Measurements from ENCODE around the gene LSM14B. TPM values are rescaled to one million over a fixed set of nuclear protein-coding genes. Genes with fewer than 3 reads are reported as not detected.
A peak's percentile ranks its signal among the peaks of the same experiment; 100 is the strongest.

The LSM14B gene
- total and polyA plus RNA-seq, 4 donors = 16.4 to 41.7 (median 27.8) TPM

GRCh38 chr20:62149532-62150309 is 27.4 kb downstream of the LSM14B start:
- no peaks in the 10 kb centered on the region for H3K27me3 ChIP-seq (ENCODE audit: control insufficient read depth in 3 of 3, insufficient read depth in 3 of 3, low read length in 2 of 3)
- H3K9ac ChIP-seq (ENCODE audit: insufficient read depth in 1 of 2, low read length in 2 of 2) = peak overlapping the region in 1 of 2 donors; percentile 5
- H3K4me3 ChIP-seq = no peak overlapping the region
- H3K9me3 ChIP-seq (ENCODE audit: control insufficient read depth in 4 of 4, insufficient read depth in 3 of 4, low read length in 3 of 4) = peaks cover 0 to 2% (median 0%) of the 10 kb centered on the region in 4 donors
- DNase-seq = peak; percentile 25 to 41 (median 29)
- peak overlapping the region in 1 of 2 donors; percentile 34 for H3K27ac ChIP-seq (ENCODE audit: low read depth in 1 of 2, low read length in 1 of 2)
- peaks cover 0 to 9% (median 4%) of the 10 kb centered on the region in 4 donors for H3K36me3 ChIP-seq (ENCODE audit: control insufficient read depth in 4 of 4, insufficient read depth in 4 of 4, low read length in 4 of 4)
- ATAC-seq (ENCODE audit: insufficient read depth, low FRiP score) = no peak
- no peak for TF ChIP-seq CTCF (IDR thresholded peaks at IDR 0.05; ENCODE audit: control extremely low read depth, extremely low read depth)
- WGBS, 2 donors = 64 to 76% methylated on average over 24 of the region's 24 CpGs
- H3K4me1 ChIP-seq (ENCODE audit: control insufficient read depth in 5 of 5, insufficient read depth in 5 of 5, low read length in 5 of 5) = peaks cover 2 to 33% (median 10%) of the 10 kb centered on the region in 5 donors

DNA sequence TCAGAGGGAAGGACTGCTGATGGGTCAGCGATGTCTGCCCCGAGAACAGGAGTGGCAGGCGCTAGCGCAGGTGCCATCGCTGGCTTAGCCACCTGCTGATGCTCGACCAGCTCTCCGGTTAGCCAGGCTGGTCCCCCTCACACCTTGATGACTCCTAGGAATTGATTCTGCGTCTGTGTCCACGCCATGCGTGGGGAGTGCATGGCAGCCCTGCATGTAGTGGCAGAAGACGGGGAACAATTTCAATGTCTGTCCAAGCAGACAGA is 28.0 kb downstream of the LSM14B start:
- H3K4me3 ChIP-seq = no peak overlapping the region
- WGBS, 2 donors = 96% methylated on average over 11 of the region's 11 CpGs
- H3K4me1 ChIP-seq (ENCODE audit: control insufficient read depth in 5 of 5, insufficient read depth in 5 of 5, low read length in 5 of 5) = peaks cover 0 to 30% (median 7%) of the 10 kb centered on the region in 5 donors
- no peaks in the 10 kb centered on the region for H3K27me3 ChIP-seq (ENCODE audit: control insufficient read depth in 3 of 3, insufficient read depth in 3 of 3, low read length in 2 of 3)
- DNase-seq (no peak), ATAC-seq (ENCODE audit: insufficient read depth, low FRiP score) (no peak)
- no peak overlapping the region for H3K9ac ChIP-seq (ENCODE audit: insufficient read depth in 1 of 2, low read length in 2 of 2)
- H3K9me3 ChIP-seq (ENCODE audit: control insufficient read depth in 4 of 4, insufficient read depth in 3 of 4, low read length in 3 of 4) = peaks cover 0 to 2% (median 0%) of the 10 kb centered on the region in 4 donors
- no peak overlapping the region for H3K27ac ChIP-seq (ENCODE audit: low read depth in 1 of 2, low read length in 1 of 2)
- peaks cover 0 to 9% (median 4%) of the 10 kb centered on the region in 4 donors for H3K36me3 ChIP-seq (ENCODE audit: control insufficient read depth in 4 of 4, insufficient read depth in 4 of 4, low read length in 4 of 4)
- no peak for TF ChIP-seq CTCF (IDR thresholded peaks at IDR 0.05; ENCODE audit: control extremely low read depth, extremely low read depth)

DNA sequence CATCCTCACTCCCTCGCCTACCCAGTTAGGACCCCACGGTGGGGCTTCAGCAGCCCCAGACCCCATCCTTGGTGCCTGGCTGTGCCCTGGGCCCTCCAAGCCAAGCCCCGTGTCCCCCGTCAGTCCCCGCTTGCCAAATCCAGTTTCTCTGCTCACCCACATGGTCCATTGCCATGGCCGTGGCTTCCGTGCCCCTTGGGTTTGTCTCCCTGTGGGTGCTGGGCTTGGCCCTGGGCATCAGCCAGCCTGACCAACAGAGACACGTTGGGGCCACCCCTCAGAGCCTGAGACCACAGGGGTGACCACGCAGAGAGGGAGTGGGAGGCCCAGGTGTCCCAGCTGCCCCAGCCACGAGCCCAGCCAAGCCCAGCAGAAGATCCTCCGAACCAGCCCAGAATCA is 28.9 kb downstream of the LSM14B start:
- H3K9ac ChIP-seq (ENCODE audit: insufficient read depth in 1 of 2, low read length in 2 of 2) = no peak overlapping the region

More for the DNA sequence above, 28.9 kb downstream of the LSM14B start:
- no peak for TF ChIP-seq CTCF (IDR thresholded peaks at IDR 0.05; ENCODE audit: control extremely low read depth, extremely low read depth)
- Histone ChIP-seq H3K4me1 (ENCODE audit: control insufficient read depth in 5 of 5, insufficient read depth in 5 of 5, low read length in 5 of 5) (peaks cover 0 to 24% (median 7%) of the 10 kb centered on the region in 5 donors), H3K27me3 (ENCODE audit: control insufficient read depth in 3 of 3, insufficient read depth in 3 of 3, low read length in 2 of 3) (no peaks in the 10 kb centered on the region), H3K4me3 (no peak overlapping the region), H3K9me3 (ENCODE audit: control insufficient read depth in 4 of 4, insufficient read depth in 3 of 4, low read length in 3 of 4) (peaks cover 0 to 2% (median 0%) of the 10 kb centered on the region in 4 donors), H3K27ac (ENCODE audit: low read depth in 1 of 2, low read length in 1 of 2) (no peak overlapping the region), H3K36me3 (ENCODE audit: control insufficient read depth in 4 of 4, insufficient read depth in 4 of 4, low read length in 4 of 4) (peaks cover 0 to 5% (median 2%) of the 10 kb centered on the region in 4 donors)
- DNase-seq = no peak
- ATAC-seq (ENCODE audit: insufficient read depth, low FRiP score) = no peak
- 92 to 93% methylated on average over 11 of the region's 11 CpGs for WGBS, 2 donors

Data from lung (tissue), 12 donors.